GM12878 (cell line): ENCODE measurements around the gene TRMT13. TPM values are rescaled to one million over a fixed set of nuclear protein-coding genes. Genes with fewer than 3 reads are reported as not detected.

Experiments
- ATAC-seq: fragments of 200-7000 bp; cut with Tn5 transposase; 3 replicates; pipeline ENCODE4 v1.9.1; 2020; ENCODE audit warnings: mild to moderate bottlenecking, moderate library complexity
- BruUV-seq: library from RNA; stranded (reverse); fragments of 400-500 nt; replicated peaks from 2 replicates; lab custom pipeline; 2021; lab: Mats Ljungman, UMichigan
- CTCF ChIA-PET: fragments of 300-600 bp; sonication (Branson Sonifier 250); formaldehyde crosslinking; extraction: SDS; loops from one replicate; lab custom pipeline; 2021; ENCODE audit warnings: inconsistent platforms; lab: Yijun Ruan, JAX
- POLR2A ChIA-PET: fragments of 350-600 bp; formaldehyde crosslinking; extraction: SDS; loops from one replicate; lab custom pipeline; 2021; ENCODE audit warnings: inconsistent platforms; lab: Charles Lee
- RAD21 ChIA-PET: fragments of 300-600 bp; sonication (Branson Sonifier 250); formaldehyde crosslinking; loops from one replicate; lab custom pipeline; 2023; ENCODE audit warnings: antibody characterized with exemption; ENCODE audit not compliant: unreplicated experiment; lab: Charles Lee
- SMC1A ChIA-PET: fragments of 300-600 bp; sonication (Branson Sonifier 250); formaldehyde crosslinking; loops from one replicate; lab custom pipeline; 2023; ENCODE audit not compliant: unreplicated experiment, uncharacterized antibody; lab: Charles Lee
- DNase-seq: peaks from one replicate; pipeline ENCODE4 v3.0.0-alpha.2; 2011; ENCODE audit warnings: low read depth, low spot score
- FAIRE-seq: peaks from 3 replicates; lab custom pipeline; 2011; peaks lifted over from hg19 to GRCh38; lab: Jason Lieb, UNC
- H2AFZ ChIP-seq: 2 replicates; pipeline ENCODE4 v1.6.0; 2011; ENCODE audit warnings: low read depth, low read length, control low read depth; ENCODE audit not compliant: control insufficient read depth
- H3K27ac ChIP-seq: 2 replicates; pipeline ENCODE4 v1.5.1; 2011; ENCODE audit warnings: control low read depth; ENCODE audit not compliant: control insufficient read depth, insufficient read depth
- H3K27me3 ChIP-seq, 2 experiments: replicated peaks in 1 of 2; 2 replicates each; pipeline versions ENCODE4 v1.6.0 to v1.6.1; 2011; ENCODE audit warnings: low read length in 1 of 2; ENCODE audit not compliant: control insufficient read depth in 2 of 2, insufficient read depth in 2 of 2
- H3K36me3 ChIP-seq, 2 experiments: 2 replicates each; pipeline ENCODE4 v1.5.1; 2011; ENCODE audit warnings: low read length in 1 of 2; ENCODE audit not compliant: control insufficient read depth in 2 of 2, insufficient read depth in 2 of 2
- H3K4me1 ChIP-seq: 2 replicates; pipeline ENCODE4 v1.6.1; 2011; ENCODE audit warnings: mild to moderate bottlenecking, low read length, moderate library complexity, mixed read lengths; ENCODE audit not compliant: control insufficient read depth, insufficient read depth
- H3K4me2 ChIP-seq: 2 replicates; pipeline ENCODE4 v1.6.0; 2011; ENCODE audit warnings: control low read depth; ENCODE audit not compliant: control insufficient read depth, insufficient read depth
- H3K4me3 ChIP-seq: fragments of 200-600 bp; sonication (generic); 2 replicates; pipeline ENCODE4 v1.5.1; 2016
- H3K79me2 ChIP-seq: 2 replicates; pipeline ENCODE4 v1.6.0; 2011; ENCODE audit warnings: low read length; ENCODE audit not compliant: control insufficient read depth, insufficient read depth
- H3K9ac ChIP-seq: 2 replicates; pipeline ENCODE4 v1.8.0; 2011; ENCODE audit warnings: low read length, control low read depth, mixed read lengths; ENCODE audit not compliant: control insufficient read depth, insufficient read depth
- H3K9me3 ChIP-seq: replicated peaks from 3 replicates; pipeline ENCODE4 v1.5.1; 2011; ENCODE audit warnings: mild to moderate bottlenecking, low read length; ENCODE audit not compliant: control insufficient read depth, insufficient read depth
- H4K20me1 ChIP-seq: 2 replicates; pipeline ENCODE4 v1.6.0; 2011; ENCODE audit not compliant: control insufficient read depth, insufficient read depth
- CBX3 ChIP-seq: fragments of 200-600 bp; sonication (generic); IDR thresholded peaks from 2 replicates; pipeline ENCODE4 v1.6.1; 2016; ENCODE audit warnings: low read depth, borderline replicate concordance
- CEBPZ ChIP-seq: fragments of 150-350 bp; IDR thresholded peaks from 2 replicates; pipeline ENCODE4 v1.6.1; 2016; ENCODE audit warnings: low read depth, low read length
- DPF2 ChIP-seq: fragments of 450-650 bp; IDR thresholded peaks from 2 replicates; pipeline ENCODE4 v1.6.1; 2017; ENCODE audit warnings: mild to moderate bottlenecking
- FOS ChIP-seq: IDR thresholded peaks from 3 replicates; pipeline ENCODE4 v1.6.1; 2011; ENCODE audit warnings: borderline replicate concordance; ENCODE audit not compliant: insufficient read length; ENCODE audit errors: extremely low read depth
- JUNB ChIP-seq: IDR thresholded peaks from 2 replicates; pipeline ENCODE4 v1.6.1; 2016; ENCODE audit warnings: antibody characterized with exemption, mild to moderate bottlenecking
- KDM1A ChIP-seq: fragments of 200-600 bp; sonication (generic); IDR thresholded peaks from 2 replicates; pipeline ENCODE4 v1.6.1; 2016; ENCODE audit warnings: borderline replicate concordance
- NRF1 ChIP-seq: conservative IDR thresholded peaks from 2 replicates; pipeline ENCODE4 v1.6.1; 2011; ENCODE audit warnings: mild to moderate bottlenecking, low read depth, low read length, improper control_type of control experiment
- PAX8 ChIP-seq: fragments of 450-650 bp; IDR thresholded peaks from 2 replicates; pipeline ENCODE4 v1.6.1; 2017; ENCODE audit warnings: mild to moderate bottlenecking, moderate library complexity
- RAD51 ChIP-seq: fragments of 450-650 bp; IDR thresholded peaks from 2 replicates; pipeline ENCODE4 v1.6.1; 2016; ENCODE audit warnings: moderate library complexity, mild to moderate bottlenecking, inconsistent platforms
- RELA ChIP-seq: fragments of 450-650 bp; IDR thresholded peaks from 2 replicates; pipeline ENCODE4 v1.8.0; 2014; ENCODE audit warnings: borderline replicate concordance; ENCODE audit not compliant: partially characterized antibody
- SIN3A ChIP-seq: IDR thresholded peaks from 2 replicates; pipeline ENCODE4 v1.6.1; 2012; ENCODE audit warnings: low read depth, low read length, improper control_type of control experiment
- WGBS: methylation state at CpG from one replicate; pipeline ENCODE4 v1.1.6; 2016; ENCODE audit warnings: low lambda C conversion rate; ENCODE audit not compliant: insufficient replicate concordance, insufficient coverage; ENCODE audit errors: missing lambda C conversion rate; 5-methylcytosine and 5-hydroxymethylcytosine counted together
- in situ Hi-C: fragments of 300-500 bp; cut with MboI; formaldehyde crosslinking; loops from 9 replicates; pipeline ENCODE4 v1.14.3; 2018; ENCODE audit warnings: mixed read lengths
- intact Hi-C: fragments of 100-400 bp; cut with micrococcal nuclease; formaldehyde crosslinking; loops from one replicate; pipeline ENCODE4 v1.14.2; 2022; ENCODE audit not compliant: unreplicated experiment
- polyA plus RNA-seq, 11 experiments: library from polyadenylated mRNA; depleted of rRNA in 4 of 11; unstranded in 6 of 11; stranded (reverse) in 5 of 11; fragments of >200 nt; fragmentation: Nextera tagmentation in 4 of 11; fragmentation: Illumina TruSeq in 1 of 11; extraction: Ambion mirVana in 4 of 11; extraction: Trizol in 1 of 11; gene quantifications; 1 replicate in 1 of 11; 2 replicates in 10 of 11; pipeline versions ENCODE4 v1.2.1 to v1.2.3, GENCODE V29; 2011 to 2016; ENCODE audit warnings: inconsistent platforms in 2 of 11, missing spikeins in 2 of 11, low read depth in 1 of 11
- total RNA-seq, 4 experiments: library from RNA; depleted of rRNA in 3 of 4; stranded (reverse); fragments of >200 nt in 3 of 4; fragmentation: Illumina TruSeq in 1 of 4; extraction: Trizol in 1 of 4; gene quantifications; 2 replicates each; pipeline versions ENCODE4 v1.2.1 to v1.2.3, GENCODE V29; 2013 to 2021

Gene TRMT13
- total and polyA plus RNA-seq, 10 of the 15 experiments (the other 5 are each of a cell fraction or from before 2014, with no cell fraction given): 13.7 to 26.6 (median 21.9) TPM

DNA sequence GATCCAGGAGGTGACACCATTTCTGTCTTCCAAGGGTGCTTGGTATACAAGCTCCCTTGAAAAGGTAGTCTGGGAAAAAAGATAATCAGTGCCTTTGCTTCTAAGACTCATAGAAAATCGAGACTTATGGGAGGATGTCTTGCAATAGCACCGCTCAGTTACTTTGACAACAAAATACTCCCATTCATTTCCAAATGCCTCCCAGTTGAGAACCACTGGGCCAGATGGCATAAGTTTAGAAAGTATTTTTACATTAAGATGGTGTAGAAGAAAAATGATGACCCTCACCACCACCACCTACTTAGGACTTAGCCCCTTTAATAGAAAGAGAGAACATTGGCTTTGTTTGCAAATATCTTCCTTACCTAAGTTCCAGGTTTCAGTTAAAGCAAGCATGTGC is 4.6 kb downstream of the TRMT13 start:
- no peak for TF ChIP-seq KDM1A
- no peak for TF ChIP-seq FOS
- TF ChIP-seq NRF1: no peak
- no peak for TF ChIP-seq DPF2
- no peak for TF ChIP-seq SIN3A
- no peak for TF ChIP-seq RELA
- TF ChIP-seq PAX8: no peak
- no peak for TF ChIP-seq JUNB
- TF ChIP-seq RAD51: no peak
- ChIA-PET SMC1A (no interaction called here), POLR2A (interaction anchor here (1.0 kb wide), 1 partner anchor 95 kb away, joined by 3 read pairs; no protein-coding TSS in a partner anchor), CTCF (interaction anchor here (1.6 kb wide), 1 partner anchor 318 kb away, joined by 3 read pairs; no protein-coding TSS in a partner anchor), RAD21 (no interaction called here)
- no peak overlapping the region for H3K9ac ChIP-seq
- H4K20me1 ChIP-seq: no peaks in the 10 kb centered on the region
- H3K4me1 ChIP-seq: no peaks in the 10 kb centered on the region
- 98% methylated on average over 2 of the region's 2 CpGs for WGBS
- H3K27me3 ChIP-seq: no peaks in the 10 kb centered on the region
- H3K36me3 ChIP-seq: peaks cover 0 to 9% of the 10 kb centered on the region in 2 experiments; a peak in 3 of 4 replicates
- intact Hi-C loops: loop anchor here (10.0 kb wide), 1 partner anchor 317 kb away; no protein-coding TSS in a partner anchor
- no peak overlapping the region for H3K27ac ChIP-seq
- H3K9me3 ChIP-seq: no peaks in the 10 kb centered on the region
- FAIRE-seq (no peak), ATAC-seq (no peak), DNase-seq (no peak)
- no peak overlapping the region for H3K4me2 ChIP-seq
- peaks cover 20% of the 10 kb centered on the region for H3K79me2 ChIP-seq
- in situ Hi-C loops: no loop called here
- no peak overlapping the region for H2AFZ ChIP-seq
- BruUV-seq: no TSS peak
- H3K4me3 ChIP-seq: no peak overlapping the region

DNA sequence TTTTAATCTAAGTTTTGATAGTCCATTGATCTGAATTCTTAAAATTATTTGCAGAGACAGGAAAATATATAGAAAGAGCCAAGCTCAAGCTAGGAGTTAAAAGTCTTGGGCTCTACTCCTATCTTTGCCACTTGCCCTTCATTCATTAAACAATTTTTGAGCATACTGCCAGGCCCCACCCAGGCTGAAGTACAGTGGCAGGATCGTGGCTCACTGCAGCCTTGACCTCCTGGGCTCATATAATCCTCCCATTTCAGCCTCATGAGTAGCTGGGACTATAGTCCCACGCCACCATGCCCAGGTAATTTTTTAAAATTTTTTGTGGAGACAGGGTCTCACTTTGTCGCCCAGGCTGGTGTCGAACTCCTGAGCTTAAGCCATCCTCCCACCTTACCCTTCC is 8.2 kb downstream of the TRMT13 start:
- CTCF ChIA-PET: no interaction called here
- DNase-seq: no peak
- no TSS peak for BruUV-seq
- POLR2A ChIA-PET: no interaction called here
- H3K9ac ChIP-seq: no peak overlapping the region
- peaks cover 2 to 15% of the 10 kb centered on the region in 2 experiments for H3K36me3 ChIP-seq
- H3K4me2 ChIP-seq: no peak overlapping the region
- H4K20me1 ChIP-seq: no peaks in the 10 kb centered on the region
- no peaks in the 10 kb centered on the region for H3K27me3 ChIP-seq
- H3K4me3 ChIP-seq: no peak overlapping the region
- no peak for FAIRE-seq
- H3K27ac ChIP-seq: no peak overlapping the region
- H2AFZ ChIP-seq: no peak overlapping the region
- in situ Hi-C loops (no loop called here), intact Hi-C loops (no loop called here)
- RAD21 ChIA-PET: interaction anchor here (1.2 kb wide), 1 partner anchor 10 kb away, joined by 4 read pairs; no protein-coding TSS in a partner anchor
- no peaks in the 10 kb centered on the region for H3K79me2 ChIP-seq
- H3K9me3 ChIP-seq: no peaks in the 10 kb centered on the region
- no peaks in the 10 kb centered on the region for H3K4me1 ChIP-seq
- SMC1A ChIA-PET: no interaction called here
- WGBS: 100% methylated on average over 4 of the region's 4 CpGs
- ATAC-seq: no peak
- no peak for TF ChIP-seq CEBPZ
- TF ChIP-seq CBX3: no peak
